Peyer's patch (tissue), 4 donors: ENCODE data around the gene UTP11. TPM values are rescaled to one million over a fixed set of nuclear protein-coding genes. Genes with fewer than 3 reads are reported as not detected.
"Not testable (repeated sequence)": the region's sequence is repeated elsewhere in the genome, so short reads cannot be mapped to it uniquely, and the experiment has no call there.

ENCODE experiments used
- DNase-seq, 3 donors: peaks; one replicate each; pipeline ENCODE4 v3.0.0-alpha.2; 2017 to 2019
- H3K27ac ChIP-seq, 4 donors: fragments of 200-600 bp; sonication (generic); one replicate each; pipeline ENCODE4 v1.5.1; 2016 to 2019
- H3K27me3 ChIP-seq, 2 donors: fragments of 200-600 bp; sonication (generic); one replicate each; pipeline ENCODE4 v1.5.1; 2019
- H3K36me3 ChIP-seq, 3 donors: fragments of 200-600 bp; sonication (generic); one replicate each; pipeline ENCODE4 v1.5.1; 2016 to 2019
- H3K4me1 ChIP-seq, 4 donors: fragments of 200-600 bp; sonication (generic); one replicate each; pipeline ENCODE4 v1.5.1; 2016 to 2019
- H3K4me3 ChIP-seq, 4 donors: fragments of 200-600 bp; sonication (generic); 1 replicate in 3 of 4; 2 replicates in 1 of 4; pipeline ENCODE4 v1.5.1; 2016 to 2019; ENCODE audit warnings: mild to moderate bottlenecking in 1 of 4
- H3K9me3 ChIP-seq, 4 donors: fragments of 200-600 bp; sonication (generic); one replicate each; pipeline ENCODE4 v1.5.1; 2016 to 2019; ENCODE audit warnings: mild to moderate bottlenecking in 1 of 4
- POLR2A ChIP-seq, 2 donors: fragments of 450-650 bp; IDR thresholded peaks; one replicate each; pipeline ENCODE4 v1.5.1; 2017; ENCODE audit warnings: antibody characterized with exemption in 2 of 2, mild to moderate bottlenecking in 2 of 2, moderate library complexity in 2 of 2
- total RNA-seq, 4 donors: library from RNA; depleted of rRNA; stranded (reverse); fragments of >200 nt; gene quantifications; one replicate each; pipeline ENCODE4 v1.1.0, GENCODE V29; 2016
- TF ChIP-seq, protein P1 (sequence below), 6 experiments: fragments of 450-650 bp in 4 of 6; fragments of 200-600 bp in 2 of 6; sonication (generic) in 1 of 6; IDR thresholded peaks; one replicate each; pipeline ENCODE4 v1.5.1; 2017 to 2019; ENCODE audit warnings: antibody characterized with exemption in 6 of 6, mild to moderate bottlenecking in 3 of 6, moderate library complexity in 1 of 6

UTP11 gene, protein sequence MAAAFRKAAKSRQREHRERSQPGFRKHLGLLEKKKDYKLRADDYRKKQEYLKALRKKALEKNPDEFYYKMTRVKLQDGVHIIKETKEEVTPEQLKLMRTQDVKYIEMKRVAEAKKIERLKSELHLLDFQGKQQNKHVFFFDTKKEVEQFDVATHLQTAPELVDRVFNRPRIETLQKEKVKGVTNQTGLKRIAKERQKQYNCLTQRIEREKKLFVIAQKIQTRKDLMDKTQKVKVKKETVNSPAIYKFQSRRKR
- 10 to 100 TPM in 3 of 4 donors, 1 to 10 TPM in 1; 8.9 to 23.1 (median 18.8) TPM for total RNA-seq

DNA sequence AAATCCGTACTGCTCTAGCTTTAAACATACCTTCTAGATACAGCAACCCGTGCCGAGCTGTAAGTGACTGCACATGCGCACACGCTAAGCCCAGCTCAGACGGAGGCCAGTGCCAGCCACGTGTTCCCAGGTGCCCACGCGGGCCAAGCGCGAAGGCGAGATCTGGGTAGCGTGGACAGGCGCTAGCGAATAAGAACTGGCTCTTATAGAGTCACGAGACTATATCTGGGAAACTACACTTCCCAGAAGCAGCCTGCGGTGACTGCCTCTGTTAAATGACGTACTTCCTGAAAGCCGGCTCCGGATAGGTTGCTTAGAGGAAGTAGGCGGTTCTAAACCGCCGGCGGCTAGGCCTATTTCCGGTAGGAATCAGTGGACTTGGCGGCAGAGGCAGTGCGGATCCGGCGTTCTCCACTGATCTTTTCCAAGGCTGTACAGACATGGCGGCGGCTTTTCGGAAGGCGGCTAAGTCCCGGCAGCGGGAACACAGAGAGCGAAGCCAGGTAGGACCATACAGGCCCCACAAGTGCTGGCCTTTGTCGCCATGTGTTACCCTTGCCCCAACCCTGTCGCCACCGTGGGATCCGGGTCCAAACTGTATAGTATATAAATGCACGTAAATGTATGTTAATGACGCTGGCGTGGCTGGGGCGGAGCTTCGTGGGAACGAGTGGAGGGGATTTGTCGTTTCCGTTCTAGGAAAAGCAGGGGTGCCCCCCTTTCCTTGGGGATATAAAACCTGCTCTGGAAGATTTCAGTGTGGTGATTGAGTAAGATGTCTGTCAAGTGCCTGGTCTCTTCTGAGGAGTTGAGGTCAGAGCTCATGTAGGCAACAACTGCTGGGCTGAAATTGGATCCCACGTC lies at the start of gene UTP11:
UTP11 (plus strand) TSS at position 372 of the 864 bp plus-strand sequence; CDS start at position 441, 69 bp downstream.
- DNase-seq, result peak; percentile 91 to 97 (median 92)
- TF ChIP-seq, protein P1, sequence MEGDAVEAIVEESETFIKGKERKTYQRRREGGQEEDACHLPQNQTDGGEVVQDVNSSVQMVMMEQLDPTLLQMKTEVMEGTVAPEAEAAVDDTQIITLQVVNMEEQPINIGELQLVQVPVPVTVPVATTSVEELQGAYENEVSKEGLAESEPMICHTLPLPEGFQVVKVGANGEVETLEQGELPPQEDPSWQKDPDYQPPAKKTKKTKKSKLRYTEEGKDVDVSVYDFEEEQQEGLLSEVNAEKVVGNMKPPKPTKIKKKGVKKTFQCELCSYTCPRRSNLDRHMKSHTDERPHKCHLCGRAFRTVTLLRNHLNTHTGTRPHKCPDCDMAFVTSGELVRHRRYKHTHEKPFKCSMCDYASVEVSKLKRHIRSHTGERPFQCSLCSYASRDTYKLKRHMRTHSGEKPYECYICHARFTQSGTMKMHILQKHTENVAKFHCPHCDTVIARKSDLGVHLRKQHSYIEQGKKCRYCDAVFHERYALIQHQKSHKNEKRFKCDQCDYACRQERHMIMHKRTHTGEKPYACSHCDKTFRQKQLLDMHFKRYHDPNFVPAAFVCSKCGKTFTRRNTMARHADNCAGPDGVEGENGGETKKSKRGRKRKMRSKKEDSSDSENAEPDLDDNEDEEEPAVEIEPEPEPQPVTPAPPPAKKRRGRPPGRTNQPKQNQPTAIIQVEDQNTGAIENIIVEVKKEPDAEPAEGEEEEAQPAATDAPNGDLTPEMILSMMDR (IDR thresholded peaks at IDR 0.05), result no peak
- TF ChIP-seq POLR2A (IDR thresholded peaks at IDR 0.05), result peak; percentile 62 to 79
- Histone ChIP-seq H3K4me3 (peak within 1 kb of the TSS; percentile 54 to 82 (median 68)), H3K27ac (peak within 1 kb of the TSS; percentile 76 to 94 (median 85)), H3K9me3 (no peaks in the 10 kb centered on the region), H3K27me3 (no peaks in the 10 kb centered on the region), H3K36me3 (peaks cover 0 to 14% (median 0%) of the 10 kb centered on the region in 3 donors), H3K4me1 (peaks cover 0 to 16% (median 8%) of the 10 kb centered on the region in 4 donors)

GRCh38 chr1:37964106-37964505 lies 48.4 kb upstream of the UTP11 start:
- H3K36me3 ChIP-seq, result peaks cover 0 to 83% (median 0%) of the 10 kb centered on the region in 3 donors
- H3K4me3 ChIP-seq, H3K27ac ChIP-seq, H3K9me3 ChIP-seq, H3K27me3 ChIP-seq, H3K4me1 ChIP-seq, DNase-seq: not testable (repeated sequence)

- Histone ChIP-seq H3K27ac (no peak overlapping the region), H3K4me3 (no peak overlapping the region), H3K36me3 (peaks cover 0 to 80% (median 0%) of the 10 kb centered on the region in 3 donors), H3K4me1 (no peaks in the 10 kb centered on the region), H3K27me3 (no peaks in the 10 kb centered on the region), H3K9me3 (no peaks in the 10 kb centered on the region)
- no peak for TF ChIP-seq POLR2A (IDR thresholded peaks at IDR 0.05)
- TF ChIP-seq, protein P1 (IDR thresholded peaks at IDR 0.05), result no peak
- no peak for DNase-seq
Observed at GRCh38 chr1:37965301-37965700, 47.2 kb upstream of the UTP11 start.

DNA sequence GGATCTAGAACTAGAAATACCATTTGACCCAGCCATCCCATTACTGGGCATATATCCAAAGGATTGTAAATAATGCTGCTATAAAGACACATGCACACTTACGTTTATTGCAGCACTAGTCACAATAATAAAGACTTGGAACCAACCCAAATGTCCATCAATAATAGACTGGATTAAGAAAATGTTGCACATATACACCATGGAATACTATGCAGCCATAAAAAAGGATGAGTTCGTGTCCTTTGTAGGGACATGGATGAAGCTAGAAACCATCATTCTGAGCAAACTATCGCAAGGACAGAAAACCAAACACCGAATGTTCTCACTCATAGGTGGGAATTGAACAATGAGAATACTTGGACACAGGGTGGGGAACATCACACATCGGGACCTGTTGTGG lies 38.9 kb upstream of the UTP11 start:
- H3K27me3 ChIP-seq, H3K27ac ChIP-seq, H3K4me3 ChIP-seq, DNase-seq, H3K4me1 ChIP-seq, H3K9me3 ChIP-seq: not testable (repeated sequence)
- H3K36me3 ChIP-seq, result peaks cover 0 to 75% (median 0%) of the 10 kb centered on the region in 3 donors

DNA sequence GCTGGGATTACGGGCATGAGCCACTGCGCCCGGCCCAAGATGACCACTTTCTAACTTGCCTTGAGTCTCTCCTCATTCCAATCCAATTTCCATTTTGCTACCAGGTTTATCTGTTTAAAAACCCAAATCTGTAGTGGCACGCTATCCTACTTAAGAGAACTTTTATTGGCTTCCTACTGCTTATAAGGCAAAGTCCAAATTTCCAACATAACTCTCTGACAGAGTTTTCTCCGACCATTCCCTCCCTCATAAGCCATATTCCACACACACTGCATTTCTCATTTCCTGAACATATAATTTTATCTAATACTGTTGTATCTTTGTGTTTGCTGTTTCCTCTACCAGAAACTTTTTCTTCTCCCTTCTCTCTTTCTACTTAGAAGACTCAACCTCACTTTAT lies 38.0 kb upstream of the UTP11 start:
- no peak for DNase-seq
- no peaks in the 10 kb centered on the region for H3K4me1 ChIP-seq
- no peak overlapping the region for H3K27ac ChIP-seq
- no peaks in the 10 kb centered on the region for H3K27me3 ChIP-seq
- peaks cover 0 to 75% (median 0%) of the 10 kb centered on the region in 3 donors for H3K36me3 ChIP-seq
- no peak overlapping the region for H3K4me3 ChIP-seq
- no peaks in the 10 kb centered on the region for H3K9me3 ChIP-seq
- no peak for TF ChIP-seq POLR2A (IDR thresholded peaks at IDR 0.05)
- TF ChIP-seq, protein P1 (IDR thresholded peaks at IDR 0.05), result no peak

DNA sequence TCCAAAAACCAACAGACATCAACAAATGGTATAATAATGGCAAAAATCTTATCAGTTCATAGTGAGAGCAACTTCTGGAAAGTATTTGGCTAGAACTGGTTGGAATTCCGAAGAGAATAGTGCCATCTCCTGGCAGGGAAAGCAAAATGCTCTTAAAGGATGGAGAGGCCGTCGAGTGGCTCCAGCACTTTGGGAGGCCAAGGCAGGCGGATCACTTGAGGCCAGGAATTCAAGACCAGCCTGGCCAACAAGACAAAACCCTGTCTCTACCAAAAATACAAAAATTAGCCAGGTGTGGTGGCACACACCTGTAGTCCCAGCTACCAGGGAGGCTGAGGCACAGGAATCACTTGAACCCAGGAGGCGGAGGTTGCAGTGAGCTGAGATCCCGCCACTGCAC lies 37.5 kb upstream of the UTP11 start:
- H3K4me3 ChIP-seq, H3K4me1 ChIP-seq, H3K9me3 ChIP-seq, H3K27me3 ChIP-seq, DNase-seq, H3K27ac ChIP-seq: not testable (repeated sequence)
- H3K36me3 ChIP-seq, result peaks cover 0 to 75% (median 0%) of the 10 kb centered on the region in 3 donors
- TF ChIP-seq, protein P1 (IDR thresholded peaks at IDR 0.05), result peak; percentile 7 to 63 (median 52)
